AG09309 (cell line): ENCODE measurements around the gene TM2D1.
"Not testable (repeated sequence)": the region's sequence is repeated elsewhere in the genome, so short reads cannot be mapped to it uniquely, and the experiment has no call there.

Experiments used
- DNase-seq: peaks from one replicate; pipeline ENCODE4 v3.0.0-alpha.2; 2010; ENCODE audit warnings: low read depth
- H3K4me3 ChIP-seq: 2 replicates; pipeline ENCODE4 v1.5.1; 2011; ENCODE audit warnings: mild to moderate bottlenecking, low read depth, low read length, moderate library complexity; ENCODE audit not compliant: control insufficient read depth
- CTCF ChIP-seq: IDR thresholded peaks from 2 replicates; pipeline ENCODE4 v1.5.1; 2011; ENCODE audit warnings: mild to moderate bottlenecking, low read depth, low read length, inconsistent platforms; ENCODE audit not compliant: insufficient read depth, control insufficient read depth; ENCODE audit errors: missing control alignments

Gene TM2D1

DNA sequence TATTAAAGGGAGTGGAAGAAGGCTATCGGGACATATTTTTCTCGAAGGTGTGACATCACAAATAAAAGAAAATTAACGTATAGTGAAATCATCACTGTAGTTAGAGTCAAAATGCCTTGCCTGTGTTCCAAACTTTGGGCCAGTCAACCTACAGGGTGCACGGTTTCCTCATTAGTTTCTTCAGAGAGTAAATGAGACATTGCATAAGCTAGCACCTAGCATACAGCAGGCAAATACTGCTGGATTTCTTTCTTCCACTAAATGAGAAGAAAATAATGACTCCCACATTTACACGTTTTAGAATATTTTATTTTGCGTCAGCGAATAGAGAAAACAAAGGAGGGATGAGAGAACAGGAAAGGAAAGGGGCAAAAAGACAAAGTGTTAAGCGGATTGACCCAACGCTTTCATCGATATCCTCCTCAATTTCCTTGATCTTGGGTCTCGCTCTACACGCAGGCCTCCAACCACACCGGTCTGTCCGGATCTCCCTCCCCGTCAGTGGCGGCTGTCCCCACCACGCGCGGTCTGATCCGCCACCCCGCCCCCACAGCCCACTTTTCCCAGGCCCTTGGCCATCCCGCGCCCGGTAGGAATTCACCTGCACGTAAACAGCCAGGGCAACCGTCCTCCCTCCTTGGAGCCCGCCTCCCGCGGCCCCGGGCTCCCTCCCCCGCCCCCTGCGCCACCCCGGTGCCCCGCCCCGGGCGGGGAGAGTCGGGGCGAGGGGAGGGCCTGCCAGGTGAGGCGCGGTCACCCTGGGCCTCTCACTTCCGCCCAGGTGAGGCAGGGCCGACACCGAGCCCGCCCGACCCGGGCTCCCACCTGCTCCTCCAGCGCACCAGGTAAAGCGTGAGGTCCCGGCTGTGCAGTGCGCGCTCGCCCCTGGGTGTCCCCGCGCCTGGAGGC, 17.0 kb upstream of the TM2D1 start, which contains the start of gene PATJ:
TSS of gene PATJ (plus strand) at position 770 of the 909 bp plus-strand sequence. CDS start 20,413 bp downstream, outside the sequence.
- DNase-seq, result no peak
- H3K4me3 ChIP-seq, result peak within 1 kb of the TSS; percentile 75
- no peak for TF ChIP-seq CTCF

DNA sequence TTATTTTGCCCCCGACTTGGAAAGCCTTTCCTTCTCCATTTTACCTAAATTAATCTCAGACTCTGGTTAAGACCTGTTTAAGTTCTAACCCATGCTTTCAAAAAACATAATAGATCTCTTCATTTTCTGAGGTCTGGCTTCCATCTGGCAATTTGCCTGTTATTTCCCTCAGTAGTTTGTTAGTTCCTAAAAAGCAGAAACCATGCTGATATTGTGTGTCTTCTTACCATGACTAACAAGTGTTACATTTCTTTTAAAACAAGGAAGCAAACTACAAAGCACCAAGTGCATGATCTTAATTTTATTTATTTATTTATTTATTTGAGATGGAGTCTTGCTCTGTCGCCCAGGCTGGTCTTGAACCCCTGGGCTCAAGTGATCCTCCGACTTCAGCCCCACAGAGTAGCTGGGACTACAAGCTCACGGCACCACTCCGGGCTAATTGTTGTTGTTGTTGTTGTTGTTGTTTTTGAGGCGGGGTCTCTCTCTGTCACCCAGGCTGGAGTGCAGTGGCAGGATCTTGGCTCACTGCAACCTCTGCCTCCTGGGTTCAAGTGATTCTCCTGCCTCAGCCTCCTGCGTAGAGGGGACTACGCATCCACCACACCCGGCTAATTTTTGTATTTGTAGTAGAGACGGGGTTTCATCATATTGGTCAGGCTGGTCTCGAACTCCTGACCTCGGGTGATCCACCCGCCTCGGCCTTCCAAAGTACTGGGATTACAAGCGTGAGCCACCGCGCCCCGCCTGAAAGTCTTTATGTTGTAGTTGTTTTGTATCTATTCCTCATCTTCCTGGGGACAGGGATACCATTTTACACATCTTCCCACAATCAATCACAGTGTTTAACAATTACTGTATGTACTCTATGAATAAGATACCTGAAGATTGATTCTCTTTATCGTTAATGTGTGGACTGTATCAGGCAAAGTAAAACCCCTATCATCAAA, 16.1 kb upstream of the TM2D1 start:
- DNase-seq, result no peak
- TF ChIP-seq CTCF, result no peak
- H3K4me3 ChIP-seq, result no peak overlapping the region

GRCh38 chr1:61732726-61733125, 7.8 kb upstream of the TM2D1 start:
- H3K4me3 ChIP-seq, result no peak overlapping the region
- TF ChIP-seq CTCF, result no peak

GRCh38 chr1:61730679-61731078, 5.7 kb upstream of the TM2D1 start:
- not testable (repeated sequence) for DNase-seq, H3K4me3 ChIP-seq

More at GRCh38 chr1:61732726-61733125, 7.8 kb upstream of the TM2D1 start:
- no peak for DNase-seq

- H3K4me3 ChIP-seq, result no peak overlapping the region
- no peak for TF ChIP-seq CTCF
- DNase-seq, result no peak
Measured at GRCh38 chr1:61727544-61727943, 2.6 kb upstream of the TM2D1 start.

GRCh38 chr1:61724506-61724812, 482 bp downstream of the TM2D1 start:
- DNase-seq, result no peak
- peak overlapping the region; percentile 76 for H3K4me3 ChIP-seq
- TF ChIP-seq CTCF, result no peak

- H3K4me3 ChIP-seq, DNase-seq: not testable (repeated sequence)
Measured at GRCh38 chr1:61718996-61719663, 5.8 kb downstream of the TM2D1 start.
